Right lobe of liver (tissue), 6 donors: Measurements from ENCODE around the gene GRB14. TPM values are rescaled to one million over a fixed set of nuclear protein-coding genes. Genes with fewer than 3 reads are reported as not detected.

Experiments
- ATAC-seq, 4 donors: fragments of 200-7000 bp; cut with Tn5 transposase; one replicate each; pipeline ENCODE4 v1.9.1; 2020; ENCODE audit warnings: mild to moderate bottlenecking in 4 of 4, moderate library complexity in 4 of 4
- DNase-seq, 3 donors: peaks; one replicate each; pipeline ENCODE4 v3.0.0-alpha.2; 2020
- H3K27ac ChIP-seq, 3 donors: fragments of 200-600 bp; one replicate each; pipeline ENCODE4 v1.8.0; 2022
- H3K27me3 ChIP-seq, 2 donors: fragments of 200-600 bp; one replicate each; pipeline ENCODE4 v1.8.0; 2022
- H3K36me3 ChIP-seq, 4 donors: fragments of 200-600 bp; sonication (generic) in 1 of 4; one replicate each; pipeline versions ENCODE4 v1.5.1 to v1.8.0; 2017 to 2022; ENCODE audit warnings: control low read depth in 1 of 4
- H3K4me1 ChIP-seq, 4 donors: fragments of 200-600 bp; sonication (generic) in 1 of 4; one replicate each; pipeline versions ENCODE4 v1.5.1 to v1.8.0; 2017 to 2022; ENCODE audit warnings: control low read depth in 1 of 4
- H3K4me3 ChIP-seq, 3 donors: fragments of 200-600 bp; one replicate each; pipeline ENCODE4 v1.8.0; 2022
- H3K9me3 ChIP-seq, 4 donors: fragments of 200-600 bp; sonication (generic) in 1 of 4; one replicate each; pipeline versions ENCODE4 v1.5.1 to v1.8.0; 2017 to 2022; ENCODE audit warnings: control low read depth in 1 of 4
- CTCF ChIP-seq, 4 donors: fragments of 200-600 bp in 3 of 4; fragments of 450-650 bp in 1 of 4; IDR thresholded peaks; one replicate each; pipeline versions ENCODE4 v1.5.1 to v1.8.0; 2016 to 2022; ENCODE audit warnings: antibody characterized with exemption in 4 of 4, mild to moderate bottlenecking in 2 of 4
- POLR2A ChIP-seq: fragments of 450-650 bp; IDR thresholded peaks from one replicate; pipeline ENCODE4 v1.6.1; 2017; ENCODE audit warnings: antibody characterized with exemption, mild to moderate bottlenecking
- WGBS: methylation state at CpG from one replicate; pipeline ENCODE4 v1.1.6; 2018; ENCODE audit warnings: low coverage, low lambda C conversion rate; ENCODE audit not compliant: insufficient coverage; ENCODE audit errors: missing lambda C conversion rate; 5-methylcytosine and 5-hydroxymethylcytosine counted together
- intact Hi-C, 2 donors: fragments of 100-400 bp; cut with DNase I; formaldehyde crosslinking; loops; one replicate each; pipeline versions ENCODE4 v1.11.2 to v1.14.1; 2022
- total RNA-seq, 6 experiments: library from RNA; depleted of rRNA in 2 of 6; stranded (reverse); fragments of >200 nt in 2 of 6; fragmentation: NEBNext Ultra II Directional in 3 of 6; extraction: Animal tissue kit (Norgen Biotek cat#: 25700) in 3 of 6; gene quantifications; one replicate each; pipeline versions ENCODE4 v1.1.0 to v1.2.4, GENCODE V29; 2016 to 2023
- donor health status: DM: no; HTN: yes; CAD: no.
- donor health status: DM: no; HTN: no; CAD: no.
- donor health status: DM: no; HTN: no; CAD: no.
- donor health status: DM: no; HTN: yes; CAD: no.
- donor health status: DM: no; HTN: yes; CAD: no.

Gene GRB14
- total RNA-seq, 6 experiments from 2014 or later = 23.8 to 50.5 (median 36.2) TPM

GRCh38 chr2:164515030-164515429 lies 106.3 kb downstream of the GRB14 start:
- peak in 1 of 3 donors; percentile 27 for DNase-seq
- peak overlapping the region in 2 of 3 donors; percentile 35 to 65 for H3K27ac ChIP-seq
- peaks cover 0 to 5% (median 1%) of the 10 kb centered on the region in 4 donors for H3K36me3 ChIP-seq
- intact Hi-C loops = no loop called here
- WGBS = 20% methylated on average over 1 of the region's 4 CpGs
- TF ChIP-seq POLR2A (no peak), CTCF (IDR thresholded peaks at IDR 0.05) (no peak)
- peak; percentile 22 to 76 (median 54) for ATAC-seq
- peaks cover 0 to 9% (median 0%) of the 10 kb centered on the region in 4 donors for H3K4me1 ChIP-seq
- no peaks in the 10 kb centered on the region for H3K9me3 ChIP-seq
- no peaks in the 10 kb centered on the region for H3K27me3 ChIP-seq
- H3K4me3 ChIP-seq = no peak overlapping the region

- intact Hi-C loops = no loop called here
- H3K27ac ChIP-seq = peak overlapping the region; percentile 29 to 65 (median 54)
- H3K36me3 ChIP-seq = peaks cover 0 to 5% (median 0%) of the 10 kb centered on the region in 4 donors
These were observed 106.8 kb downstream of the GRB14 start for GRCh38 chr2:164514491-164514890.

GRCh38 chr2:164512871-164513270 lies 108.4 kb downstream of the GRB14 start:
- DNase-seq (no peak), ATAC-seq (no peak)
- Histone ChIP-seq H3K4me3 (no peak overlapping the region), H3K9me3 (no peaks in the 10 kb centered on the region), H3K36me3 (peaks cover 0 to 8% (median 3%) of the 10 kb centered on the region in 4 donors), H3K27me3 (no peaks in the 10 kb centered on the region), H3K4me1 (peaks cover 0 to 9% (median 0%) of the 10 kb centered on the region in 4 donors), H3K27ac (no peak overlapping the region)
- intact Hi-C loops = no loop called here
- no peak for TF ChIP-seq CTCF (IDR thresholded peaks at IDR 0.05)
- TF ChIP-seq POLR2A = no peak

More at GRCh38 chr2:164514491-164514890, 106.8 kb downstream of the GRB14 start:
- H3K4me3 ChIP-seq = no peak overlapping the region
- ATAC-seq (peak; percentile 76 to 96 (median 82)), DNase-seq (no peak)
- WGBS = no CpG with 5 or more reads among the region's 2 CpGs
- TF ChIP-seq CTCF (IDR thresholded peaks at IDR 0.05) = no peak
- TF ChIP-seq POLR2A = no peak
- peaks cover 0 to 9% (median 0%) of the 10 kb centered on the region in 4 donors for H3K4me1 ChIP-seq
- H3K27me3 ChIP-seq = no peaks in the 10 kb centered on the region
- H3K9me3 ChIP-seq = no peaks in the 10 kb centered on the region

- DNase-seq = no peak
- Histone ChIP-seq H3K27me3 (no peaks in the 10 kb centered on the region), H3K36me3 (peaks cover 0 to 11% (median 3%) of the 10 kb centered on the region in 4 donors), H3K27ac (no peak overlapping the region), H3K4me1 (peaks cover 0 to 9% (median 0%) of the 10 kb centered on the region in 4 donors), H3K9me3 (no peaks in the 10 kb centered on the region), H3K4me3 (no peak overlapping the region)
- intact Hi-C loops = no loop called here
- 86% methylated on average over 2 of the region's 4 CpGs for WGBS
- ATAC-seq = no peak
- TF ChIP-seq POLR2A (no peak), CTCF (IDR thresholded peaks at IDR 0.05) (no peak)
These were observed 109.5 kb downstream of the GRB14 start for GRCh38 chr2:164511738-164512137.

GRCh38 chr2:164510895-164511294 lies 110.4 kb downstream of the GRB14 start:
- Histone ChIP-seq H3K27ac (no peak overlapping the region), H3K9me3 (no peaks in the 10 kb centered on the region), H3K27me3 (no peaks in the 10 kb centered on the region), H3K4me1 (peaks cover 0 to 9% (median 0%) of the 10 kb centered on the region in 4 donors), H3K36me3 (peaks cover 0 to 11% (median 3%) of the 10 kb centered on the region in 4 donors), H3K4me3 (no peak overlapping the region)
- ATAC-seq (peak in 1 of 4 donors; percentile 47), DNase-seq (peak in 1 of 3 donors; percentile 31)
- intact Hi-C loops = no loop called here
- WGBS = 83% methylated on average over 1 of the region's 7 CpGs
- TF ChIP-seq CTCF (IDR thresholded peaks at IDR 0.05) (no peak), POLR2A (no peak)
